GM20000 (cell line): ENCODE data around the gene EFHC1.
"Not testable (repeated sequence)": the region's sequence is repeated elsewhere in the genome, so short reads cannot be mapped to it uniquely, and the experiment has no call there.

ENCODE experiments used
- DNase-seq: peaks from one replicate; pipeline ENCODE4 v3.0.0; 2012; ENCODE audit warnings: low spot score
- CTCF ChIP-seq: IDR thresholded peaks from 2 replicates; pipeline ENCODE4 v1.5.1; 2012; ENCODE audit warnings: mild to moderate bottlenecking, control low read depth; ENCODE audit errors: extremely low read depth, missing control alignments

The EFHC1 gene

GRCh38 chr6:52420668-52421358 is 671 bp downstream of the EFHC1 start:
- DNase-seq: no peak
- no peak for TF ChIP-seq CTCF

- DNase-seq: no peak
- no peak for TF ChIP-seq CTCF
Measured at GRCh38 chr6:52422156-52422555, 2.0 kb downstream of the EFHC1 start.

- no peak for DNase-seq
- no peak for TF ChIP-seq CTCF
Measured at GRCh38 chr6:52423448-52423847, 3.3 kb downstream of the EFHC1 start.

GRCh38 chr6:52423971-52424381 is 3.8 kb downstream of the EFHC1 start:
- no peak for DNase-seq
- no peak for TF ChIP-seq CTCF

- no peak for DNase-seq
- TF ChIP-seq CTCF: no peak
Measured at GRCh38 chr6:52424513-52424912, 4.4 kb downstream of the EFHC1 start.

- TF ChIP-seq CTCF: no peak
- no peak for DNase-seq
Measured at GRCh38 chr6:52426667-52427066, 6.5 kb downstream of the EFHC1 start.

GRCh38 chr6:52433294-52433693 is 13.2 kb downstream of the EFHC1 start:
- not testable (repeated sequence) for DNase-seq

GRCh38 chr6:52435345-52435744 is 15.2 kb downstream of the EFHC1 start:
- DNase-seq: no peak
- TF ChIP-seq CTCF: no peak
